ENCODE measurements around the gene HSD3B7. TPM values are rescaled to one million over a fixed set of nuclear protein-coding genes. Genes with fewer than 3 reads are reported as not detected.

Gene HSD3B7
- total RNA-seq, 1 donor from 2014 or later: 3.5 TPM

DNA sequence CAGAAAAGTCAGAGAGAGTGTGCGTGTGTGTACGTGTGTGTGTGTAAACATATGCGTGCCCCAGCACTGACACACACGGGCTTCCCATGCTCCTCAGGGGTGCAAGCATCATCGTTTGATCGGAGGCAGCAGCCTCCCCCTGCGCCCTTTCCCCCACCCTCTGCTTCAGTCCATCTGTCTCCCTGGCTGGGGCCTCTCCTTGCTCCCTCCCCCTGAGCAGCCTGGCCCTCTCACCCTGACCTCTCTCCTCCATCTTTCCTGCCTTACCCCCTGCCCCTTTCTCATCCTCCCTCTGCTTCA, 21.0 kb downstream of the HSD3B7 start:
- DNase-seq (ENCODE audit: low spot score in 2 of 2, unreplicated experiment in 2 of 2): no peak
- Mint-ChIP-seq H3K27ac (no peak overlapping the region), H3K4me3 (no peak overlapping the region), H3K4me1 (peaks cover 8% of the 10 kb centered on the region), H3K27me3 (ENCODE audit: low read depth) (peaks cover 44% of the 10 kb centered on the region), H3K9me3 (no peaks in the 10 kb centered on the region), H3K36me3 (no peaks in the 10 kb centered on the region)
- TF ChIP-seq CTCF (IDR thresholded peaks at IDR 0.05; ENCODE audit: unreplicated experiment): no peak

DNA sequence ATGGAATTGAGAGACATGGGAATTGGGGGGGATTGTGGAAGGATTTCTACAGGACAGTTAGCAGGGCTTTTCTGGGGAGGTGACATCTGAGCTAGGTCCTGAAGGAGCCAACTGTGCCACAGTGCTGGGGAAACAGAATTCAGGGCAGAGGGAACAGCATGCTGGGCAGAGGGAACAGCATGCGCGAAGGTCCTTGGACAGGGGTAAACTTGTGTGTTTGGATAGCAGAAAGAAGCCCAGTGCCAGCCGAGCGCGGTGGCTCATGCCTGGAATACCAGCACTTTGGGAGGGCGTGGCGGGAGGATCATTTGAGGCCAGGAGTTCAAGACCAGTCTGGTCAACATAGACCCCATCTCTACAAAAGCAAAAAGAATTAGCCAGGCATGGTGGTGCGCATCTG, 21.6 kb downstream of the HSD3B7 start:
- TF ChIP-seq CTCF (IDR thresholded peaks at IDR 0.05; ENCODE audit: unreplicated experiment): no peak
- Mint-ChIP-seq H3K36me3 (no peaks in the 10 kb centered on the region), H3K27ac (no peak overlapping the region), H3K27me3 (ENCODE audit: low read depth) (peaks cover 49% of the 10 kb centered on the region), H3K4me1 (peaks cover 9% of the 10 kb centered on the region), H3K4me3 (no peak overlapping the region), H3K9me3 (no peaks in the 10 kb centered on the region)
- DNase-seq (ENCODE audit: low spot score in 2 of 2, unreplicated experiment in 2 of 2): no peak

DNA sequence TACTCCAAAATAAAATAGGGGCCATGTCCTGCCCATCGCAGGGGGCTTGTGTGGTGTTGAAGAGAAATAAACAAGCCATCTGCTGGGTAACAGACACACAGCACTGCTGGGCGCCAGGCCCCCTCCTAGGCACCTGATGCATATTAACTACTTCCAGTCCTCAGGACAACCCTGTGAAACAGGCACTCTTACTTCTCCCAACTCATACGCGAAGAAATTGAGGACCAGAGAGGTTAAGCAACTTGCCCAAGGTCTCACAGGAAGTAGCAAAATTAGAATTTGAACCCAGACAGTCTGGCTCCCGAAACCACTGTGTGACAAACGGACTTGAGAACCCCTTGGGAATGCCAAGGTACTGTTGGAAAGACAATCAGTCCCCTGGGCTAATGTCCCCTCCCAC, 22.7 kb downstream of the HSD3B7 start:
- Mint-ChIP-seq H3K4me1 (peaks cover 6% of the 10 kb centered on the region), H3K27me3 (ENCODE audit: low read depth) (peaks cover 60% of the 10 kb centered on the region), H3K9me3 (no peaks in the 10 kb centered on the region), H3K36me3 (no peaks in the 10 kb centered on the region), H3K27ac (no peak overlapping the region), H3K4me3 (no peak overlapping the region)
- TF ChIP-seq CTCF (IDR thresholded peaks at IDR 0.05; ENCODE audit: unreplicated experiment): no peak
- DNase-seq (ENCODE audit: low spot score in 2 of 2, unreplicated experiment in 2 of 2): no peak

DNA sequence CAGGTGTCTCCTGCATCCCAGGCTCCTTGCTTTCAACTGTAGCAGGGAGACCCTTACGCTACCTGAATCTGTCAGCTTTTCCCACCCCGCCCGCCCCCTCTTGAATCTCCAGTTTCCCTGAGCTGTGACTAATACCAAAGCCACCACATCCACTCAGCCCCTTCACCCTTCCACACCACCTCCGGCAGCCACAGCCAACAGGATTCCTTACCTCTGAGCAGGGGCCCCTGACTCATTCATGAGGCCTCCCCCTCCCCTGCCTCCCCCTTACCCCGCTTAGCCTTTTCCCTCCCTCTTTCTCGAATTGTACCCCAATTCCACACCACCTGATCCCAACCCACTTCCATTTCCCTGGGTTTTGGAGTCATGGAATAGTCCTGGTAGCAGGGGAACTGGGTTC, 23.1 kb downstream of the HSD3B7 start:
- no peak overlapping the region for H3K27ac Mint-ChIP-seq
- H3K27me3 Mint-ChIP-seq (ENCODE audit: low read depth): peaks cover 65% of the 10 kb centered on the region
- no peak for DNase-seq (ENCODE audit: low spot score in 2 of 2, unreplicated experiment in 2 of 2)
- peaks cover 6% of the 10 kb centered on the region for H3K4me1 Mint-ChIP-seq
- no peak overlapping the region for H3K4me3 Mint-ChIP-seq
- no peaks in the 10 kb centered on the region for H3K36me3 Mint-ChIP-seq
- no peaks in the 10 kb centered on the region for H3K9me3 Mint-ChIP-seq
- TF ChIP-seq CTCF (IDR thresholded peaks at IDR 0.05; ENCODE audit: unreplicated experiment): no peak

- Mint-ChIP-seq H3K36me3 (no peaks in the 10 kb centered on the region), H3K27ac (no peak overlapping the region), H3K4me1 (peaks cover 6% of the 10 kb centered on the region), H3K27me3 (ENCODE audit: low read depth) (peaks cover 69% of the 10 kb centered on the region), H3K9me3 (no peaks in the 10 kb centered on the region), H3K4me3 (no peak overlapping the region)
- TF ChIP-seq CTCF (IDR thresholded peaks at IDR 0.05; ENCODE audit: unreplicated experiment): no peak
- DNase-seq (ENCODE audit: low spot score in 2 of 2, unreplicated experiment in 2 of 2): no peak
These were observed 23.5 kb downstream of the HSD3B7 start for GRCh38 chr16:31008551-31008950.

- H3K27ac Mint-ChIP-seq: no peak overlapping the region
- H3K4me1 Mint-ChIP-seq: peaks cover 6% of the 10 kb centered on the region
- no peaks in the 10 kb centered on the region for H3K36me3 Mint-ChIP-seq
- TF ChIP-seq CTCF (IDR thresholded peaks at IDR 0.05; ENCODE audit: unreplicated experiment): no peak
- DNase-seq (ENCODE audit: low spot score in 2 of 2, unreplicated experiment in 2 of 2): no peak
- H3K27me3 Mint-ChIP-seq (ENCODE audit: low read depth): peaks cover 73% of the 10 kb centered on the region
- no peak overlapping the region for H3K4me3 Mint-ChIP-seq
- H3K9me3 Mint-ChIP-seq: no peaks in the 10 kb centered on the region
These were observed 24.1 kb downstream of the HSD3B7 start for GRCh38 chr16:31009120-31009519.

Measured in mesothelial cell of epicardium (in vitro differentiated cells).